HG03045 (cell line): Measurements from ENCODE around the gene PLAGL2.
"Not testable (repeated sequence)": the region's sequence is repeated elsewhere in the genome, so short reads cannot be mapped to it uniquely, and the experiment has no call there.

Experiments
- ATAC-seq: cut with Tn5 transposase; IDR thresholded peaks from one replicate; pipeline ENCODE4 v1.9.1; 2021; ENCODE audit warnings: mild to moderate bottlenecking, moderate library complexity; ENCODE audit not compliant: unreplicated experiment

PLAGL2 gene

GRCh38 chr20:32186506-32186905 lies 21.0 kb downstream of the PLAGL2 start:
- ATAC-seq: no peak

DNA sequence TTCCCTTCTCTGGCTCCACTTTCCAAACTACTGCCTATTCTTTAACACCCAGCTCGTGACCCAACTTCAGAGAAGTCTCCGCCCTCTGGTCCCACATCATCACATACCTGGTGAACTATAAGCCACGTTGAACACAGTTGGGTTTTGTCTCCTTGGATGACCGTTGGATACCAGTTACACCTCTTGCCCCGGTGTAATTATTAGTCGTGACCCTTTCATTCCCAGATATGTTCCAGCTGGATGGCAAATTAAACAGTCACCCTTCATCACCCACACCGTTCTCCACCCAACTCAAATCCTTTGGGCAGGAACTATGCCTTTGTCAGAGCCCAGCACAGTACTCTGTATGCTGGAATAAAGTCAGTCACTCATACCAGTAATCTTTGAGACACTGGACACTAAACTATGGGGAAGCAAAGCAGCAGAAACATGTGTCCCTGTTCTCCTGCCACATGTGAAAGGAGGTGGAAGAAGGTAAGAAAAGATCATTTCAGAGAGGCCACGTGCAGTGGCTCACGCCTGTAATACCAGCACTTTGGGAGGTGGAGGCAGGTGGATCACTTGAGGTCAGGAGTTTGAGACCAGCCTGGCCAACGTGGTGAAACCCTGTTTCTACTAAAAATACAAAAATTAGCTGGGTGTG lies 22.5 kb downstream of the PLAGL2 start:
- ATAC-seq: no peak

DNA sequence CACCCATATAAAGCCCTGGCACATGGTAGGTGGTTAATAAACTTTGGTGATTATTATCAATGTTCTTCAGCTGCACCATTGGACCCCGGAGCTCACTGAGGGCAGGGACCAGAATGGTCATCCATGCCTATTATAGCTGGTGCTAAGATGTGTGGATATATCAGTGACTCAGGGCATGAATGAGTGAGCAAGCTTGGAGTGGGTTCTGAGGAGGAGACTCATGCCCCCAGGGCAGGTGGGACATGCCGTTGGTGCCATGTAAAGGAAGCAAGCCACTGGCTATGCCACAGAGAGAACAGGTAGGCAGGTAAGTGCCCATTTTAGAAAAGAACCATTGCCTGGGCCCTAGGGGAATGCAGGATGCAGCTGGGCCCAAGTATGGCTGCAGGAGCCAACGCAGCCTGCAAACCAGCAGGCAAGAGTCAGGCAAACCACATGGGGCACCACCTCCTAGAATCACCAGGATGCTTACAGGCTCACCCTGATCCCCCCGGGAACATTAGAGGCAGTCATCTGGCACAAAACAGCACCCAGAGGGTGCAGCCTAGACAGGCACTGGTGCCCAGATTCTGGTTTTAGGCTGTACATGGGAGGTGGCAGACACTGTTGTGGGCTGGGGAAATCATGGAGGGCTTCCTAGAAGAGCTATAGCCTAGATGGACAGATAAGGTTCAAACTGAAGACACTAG lies 23.5 kb downstream of the PLAGL2 start:
- no peak for ATAC-seq

DNA sequence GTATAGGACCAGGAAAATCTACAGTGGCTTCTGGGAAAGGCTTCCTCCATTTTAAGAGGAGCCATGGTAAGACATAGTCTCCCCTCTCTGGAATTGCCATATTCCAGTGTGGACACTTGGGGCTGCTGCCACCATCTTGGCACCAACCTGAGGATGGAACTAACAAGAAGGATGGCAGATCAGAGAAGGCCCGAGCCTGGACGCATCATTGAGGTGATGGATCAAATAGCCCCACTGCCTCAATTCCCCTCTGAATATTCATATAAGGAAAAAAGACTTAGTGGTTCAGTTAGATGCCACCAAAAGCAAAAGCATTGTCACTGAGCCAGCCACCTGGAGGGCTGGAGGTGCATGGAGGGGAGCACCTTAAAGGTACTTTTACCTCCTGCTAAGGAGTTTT lies 25.9 kb downstream of the PLAGL2 start:
- ATAC-seq: no peak

- ATAC-seq: no peak
Observed at GRCh38 chr20:32179934-32180333, 27.6 kb downstream of the PLAGL2 start.

DNA sequence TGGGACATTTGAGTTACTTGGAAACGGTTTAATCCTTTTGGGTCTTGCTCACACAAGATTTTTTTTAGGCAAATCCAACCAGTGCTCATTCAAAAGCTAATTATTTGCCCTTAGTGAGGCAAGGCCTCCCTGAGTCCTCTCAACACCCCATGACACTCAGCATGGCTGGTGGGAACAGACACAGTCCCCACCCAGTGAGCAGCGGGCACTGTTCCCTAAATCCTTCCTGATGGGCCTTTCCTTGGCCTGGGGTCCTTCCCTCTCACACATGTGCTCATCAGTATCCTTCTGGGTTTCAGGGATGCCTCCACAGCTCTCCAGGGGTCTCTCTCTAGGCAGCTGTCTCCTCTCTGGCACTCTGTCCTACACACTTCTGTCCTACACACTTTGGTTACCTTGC lies 28.0 kb downstream of the PLAGL2 start:
- no peak for ATAC-seq

DNA sequence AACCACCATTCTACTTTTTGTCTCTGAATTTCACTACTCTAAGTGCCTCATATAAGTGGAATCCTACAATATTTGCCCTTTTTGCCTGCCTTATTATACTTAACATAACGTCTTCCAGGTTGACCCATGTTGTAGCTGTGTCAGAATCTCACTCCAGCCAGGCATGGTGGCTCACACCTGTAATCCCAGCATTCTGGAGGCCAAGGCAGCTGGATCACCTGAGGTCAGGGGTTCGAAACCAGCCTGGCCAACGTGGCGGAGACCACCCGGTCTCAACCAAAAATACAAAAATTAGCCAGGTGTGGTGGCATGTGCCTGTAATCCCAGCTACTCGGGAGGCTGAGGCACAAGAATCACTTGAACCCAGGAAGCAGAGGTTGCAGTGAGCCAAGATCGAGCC lies 29.8 kb downstream of the PLAGL2 start:
- not testable (repeated sequence) for ATAC-seq

DNA sequence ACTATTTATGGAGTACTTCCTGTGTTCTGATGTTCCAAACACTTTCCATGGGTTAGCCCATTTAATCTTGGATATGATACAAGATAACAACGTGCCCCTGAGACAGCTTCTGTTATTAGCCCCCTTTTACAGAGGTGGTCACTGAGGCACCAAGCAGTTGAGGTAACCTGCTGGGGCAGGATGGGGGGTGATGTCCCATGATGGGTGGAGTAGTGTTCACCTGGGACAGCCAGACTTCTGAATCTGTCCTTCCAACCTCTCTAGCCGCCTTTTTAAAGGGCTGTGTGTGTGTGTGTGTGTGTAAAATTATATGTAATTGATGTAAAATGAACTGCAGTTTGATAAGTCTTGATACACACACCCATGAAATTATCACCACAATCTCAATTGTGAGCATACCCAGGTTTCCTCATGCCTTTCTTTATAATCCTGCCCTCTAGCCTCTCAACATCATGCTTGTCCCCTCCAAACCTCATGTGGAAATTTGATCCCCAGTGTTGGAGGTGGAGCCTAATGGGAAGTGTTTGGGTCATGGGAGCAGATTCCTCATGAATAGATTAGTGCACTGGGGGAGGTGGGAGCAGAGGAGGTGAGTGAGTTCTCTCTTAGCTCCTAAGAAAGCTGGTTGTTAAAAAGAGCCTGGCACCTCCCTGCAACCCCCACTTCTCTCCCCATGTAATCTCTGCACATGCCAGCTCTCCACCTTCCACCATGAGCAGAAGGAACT lies 39.2 kb downstream of the PLAGL2 start:
- no peak for ATAC-seq

- no peak for ATAC-seq
Observed at GRCh38 chr20:32167552-32167951, 40.0 kb downstream of the PLAGL2 start.

DNA sequence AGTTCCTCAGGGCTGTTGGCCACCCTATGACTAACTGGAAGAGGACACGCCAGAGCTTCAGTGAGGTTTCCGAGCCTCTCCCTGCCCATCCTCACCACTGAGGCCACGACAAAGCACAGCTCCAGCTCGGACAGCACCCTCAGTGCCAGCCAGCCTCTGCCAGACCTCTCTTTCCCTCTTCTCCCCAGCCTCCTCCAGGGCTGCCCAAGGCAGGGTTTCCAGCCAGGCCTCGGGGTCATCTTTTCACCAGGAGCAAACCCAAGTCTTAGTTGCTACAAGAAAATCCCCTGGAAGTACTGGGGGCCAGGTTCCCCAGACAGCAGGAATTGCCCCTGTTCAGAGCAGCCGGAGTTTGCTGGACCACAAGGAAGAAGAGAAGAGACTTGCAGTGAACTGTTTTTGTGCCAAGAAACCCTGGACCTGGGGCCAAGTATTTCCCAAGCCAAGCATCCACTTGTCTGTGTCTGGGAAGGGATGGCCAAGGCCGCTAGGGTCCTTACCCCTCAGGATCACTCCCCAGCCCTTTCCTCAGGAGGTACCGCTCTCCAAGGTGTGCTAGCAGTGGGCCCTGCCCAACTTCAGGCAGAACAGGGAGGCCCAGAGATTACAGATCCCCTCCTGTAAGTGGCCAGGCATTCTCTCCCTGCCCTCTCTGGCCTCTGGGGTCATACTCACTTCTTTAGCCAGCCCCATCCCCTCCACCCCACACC lies 41.6 kb downstream of the PLAGL2 start:
- ATAC-seq: no peak

- no peak for ATAC-seq
Observed at GRCh38 chr20:32164984-32165735, 42.4 kb downstream of the PLAGL2 start.

DNA sequence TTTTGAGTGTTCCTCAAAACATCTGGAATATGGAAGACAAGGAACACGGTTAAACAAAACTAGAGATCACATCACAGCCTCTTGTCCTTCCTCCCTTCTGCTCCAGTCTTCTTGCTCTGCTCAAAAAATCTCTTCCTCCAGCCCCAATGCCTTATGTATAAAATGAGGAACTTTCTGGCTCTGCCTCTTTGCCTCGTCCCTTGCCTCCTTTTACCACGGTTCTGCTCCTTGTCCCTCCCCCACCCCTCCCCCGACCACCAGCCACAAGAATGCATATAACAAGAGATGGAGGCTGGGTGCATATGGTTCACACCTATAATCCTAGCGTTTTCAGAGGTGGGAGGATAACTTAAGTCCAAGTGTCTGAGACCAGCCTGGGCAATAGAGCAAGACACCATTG lies 43.6 kb downstream of the PLAGL2 start:
- ATAC-seq: no peak

GRCh38 chr20:32162351-32162750 lies 45.2 kb downstream of the PLAGL2 start:
- ATAC-seq: no peak

- ATAC-seq: no peak
Observed at GRCh38 chr20:32160341-32160740, 47.2 kb downstream of the PLAGL2 start.

- ATAC-seq: no peak
Observed at GRCh38 chr20:32159766-32160221, 47.7 kb downstream of the PLAGL2 start.

DNA sequence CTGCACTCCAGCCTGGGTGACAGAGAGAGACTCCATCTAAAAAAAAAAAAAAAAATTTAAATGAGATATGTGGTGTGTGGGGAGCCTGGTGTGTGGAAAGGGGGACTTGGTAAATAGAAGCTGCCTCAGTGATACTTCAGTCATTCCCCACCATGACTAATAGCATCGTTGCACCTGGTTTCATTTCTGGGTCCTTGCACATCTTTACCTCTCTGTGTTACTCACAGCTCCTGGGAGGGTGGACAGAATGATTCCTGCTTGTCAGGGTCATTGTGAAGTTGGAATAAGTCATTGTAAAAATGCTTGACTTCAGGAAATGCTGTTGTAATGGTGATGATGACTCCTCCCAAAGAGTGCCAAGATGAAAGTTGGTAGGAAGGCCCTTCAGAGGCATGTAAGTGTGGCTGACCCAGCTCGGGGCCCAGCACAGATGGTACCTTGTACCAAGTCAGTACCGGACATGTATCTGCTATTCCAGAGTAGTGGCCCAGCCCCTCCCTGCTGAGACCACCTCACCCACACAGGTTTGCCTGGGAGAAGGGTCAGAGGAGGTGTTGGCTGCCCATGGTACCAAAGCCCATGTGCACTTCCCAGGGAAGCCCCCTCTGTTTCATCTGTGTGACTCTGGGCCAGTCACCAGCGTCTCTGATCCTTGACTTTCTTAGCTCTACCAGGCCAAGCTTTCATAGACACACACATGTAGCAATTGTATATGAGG lies 48.4 kb downstream of the PLAGL2 start:
- ATAC-seq: no peak

DNA sequence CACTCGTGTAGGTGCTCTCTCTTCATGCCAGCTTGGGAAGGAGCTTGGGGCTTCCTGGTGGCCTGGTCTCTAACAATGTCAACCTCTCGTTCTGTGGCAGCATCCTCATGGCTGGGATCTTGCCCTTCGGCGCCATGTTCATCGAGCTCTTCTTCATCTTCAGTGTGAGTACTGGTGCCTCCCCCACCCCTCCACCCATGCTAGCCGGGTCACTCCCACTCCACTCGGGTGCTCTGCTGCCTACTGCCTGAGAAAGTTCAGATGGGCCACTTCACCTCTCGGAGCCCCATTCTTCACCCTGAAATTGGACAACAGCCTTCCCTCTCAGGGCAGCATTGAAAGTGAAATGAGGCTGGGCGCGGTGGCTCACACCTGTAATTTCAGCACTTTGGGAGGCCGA lies 49.2 kb downstream of the PLAGL2 start:
- ATAC-seq: no peak

- no peak for ATAC-seq
Observed at GRCh38 chr20:32157611-32158010, 49.9 kb downstream of the PLAGL2 start.

DNA sequence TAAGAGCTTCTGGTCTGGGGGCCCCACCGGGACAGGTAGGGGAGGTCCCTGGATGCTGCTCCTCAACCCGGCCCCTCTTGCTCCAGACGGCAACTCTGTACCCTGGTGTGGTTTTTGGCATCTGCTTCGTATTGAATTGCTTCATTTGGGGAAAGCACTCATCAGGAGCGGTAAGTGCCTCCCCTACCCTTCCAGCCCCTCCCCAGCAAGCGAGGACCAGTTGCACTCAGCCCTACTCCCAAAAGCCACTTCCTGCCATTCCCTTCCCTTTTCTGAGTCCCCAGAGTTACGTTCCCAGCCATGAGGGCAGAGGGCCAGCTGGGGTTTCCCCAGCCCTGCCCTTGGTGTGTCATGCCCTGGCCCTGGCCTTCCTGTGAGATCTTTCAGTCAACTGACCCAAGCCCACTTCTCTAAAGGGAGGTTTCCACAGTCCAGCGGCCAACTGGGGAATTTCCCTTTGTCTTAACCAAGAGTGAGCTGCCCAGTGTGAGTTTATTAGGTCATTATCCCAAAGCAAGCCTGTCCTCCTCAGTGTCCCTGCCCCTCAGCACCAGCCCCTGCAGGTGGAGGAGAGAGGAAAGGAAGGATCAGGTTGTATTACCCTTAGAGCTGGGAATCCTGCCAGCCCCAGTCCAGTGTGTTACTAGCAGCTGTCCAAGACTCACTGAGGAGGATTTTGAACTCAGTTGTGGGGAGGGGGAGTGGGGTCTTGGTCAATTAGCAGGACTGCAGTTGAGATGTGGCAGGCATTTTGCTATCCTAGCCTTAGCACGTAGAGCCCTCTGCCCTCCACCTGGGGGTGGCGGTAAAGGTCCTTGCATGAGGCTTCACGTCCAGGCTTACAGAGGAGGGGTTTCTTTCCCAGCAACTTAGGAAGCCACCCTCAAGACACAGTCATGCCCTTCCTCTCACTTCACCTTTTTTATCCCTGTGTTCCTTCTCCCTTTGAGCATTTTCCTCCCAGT lies 52.2 kb downstream of the PLAGL2 start:
- no peak for ATAC-seq
